K562 (cell line): Measurements from ENCODE around the gene SYF2. TPM values are rescaled to one million over a fixed set of nuclear protein-coding genes. Genes with fewer than 3 reads are reported as not detected.

ENCODE experiments used
- AFF4 ChIP-seq: sonication (generic); formaldehyde crosslinking; IDR thresholded peaks from 2 replicates; pipeline ENCODE4 v1.8.0; 2023; ENCODE audit warnings: mild to moderate bottlenecking, missing genetic modification reagents
- JUNB ChIP-seq: fragments of 450-650 bp; formaldehyde crosslinking; conservative IDR thresholded peaks from 2 replicates; pipeline ENCODE4 v1.4.0; 2020; ENCODE audit warnings: mild to moderate bottlenecking
- KLF1 ChIP-seq: fragments of 450-650 bp; IDR thresholded peaks from 2 replicates; pipeline ENCODE4 v1.6.1; 2016; ENCODE audit warnings: missing genetic modification characterization, missing compliant biosample characterization
- MTA3 ChIP-seq: fragments of 450-650 bp; formaldehyde crosslinking; IDR thresholded peaks from 2 replicates; pipeline ENCODE4 v1.6.1; 2017; ENCODE audit warnings: mild to moderate bottlenecking, borderline replicate concordance
- NBN ChIP-seq: fragments of 450-650 bp; IDR thresholded peaks from 2 replicates; pipeline ENCODE4 v1.6.1; 2016; ENCODE audit warnings: low read depth, mild to moderate bottlenecking
- NFE2L1 ChIP-seq: fragments of 450-650 bp; IDR thresholded peaks from 2 replicates; pipeline ENCODE4 v1.6.1; 2016; ENCODE audit warnings: missing genetic modification characterization, low read depth, mild to moderate bottlenecking, missing compliant biosample characterization, moderate library complexity, borderline replicate concordance
- REST ChIP-seq, 2 experiments: fragments of 450-650 bp; formaldehyde crosslinking in 1 of 2; IDR thresholded peaks; 2 replicates each; pipeline versions ENCODE4 v1.4.0 to v1.6.1; 2014 to 2020; ENCODE audit warnings: mild to moderate bottlenecking in 2 of 2, borderline replicate concordance in 1 of 2, low read depth in 1 of 2
- RFX7 ChIP-seq: fragments of 250-450 bp; sonication (Bioruptor Pico); IDR thresholded peaks from 2 replicates; pipeline ENCODE4 v1.5.1; 2021; ENCODE audit warnings: mild to moderate bottlenecking
- SIN3A ChIP-seq, 2 experiments: fragments of 150-350 bp in 1 of 2; IDR thresholded peaks; 2 replicates each; pipeline ENCODE4 v1.6.1; 2011 to 2016; ENCODE audit warnings: borderline replicate concordance in 2 of 2, low read depth in 2 of 2, low read length in 2 of 2, mild to moderate bottlenecking in 2 of 2, moderate library complexity in 2 of 2; ENCODE audit not compliant: control insufficient read depth in 1 of 2
- TEAD2 ChIP-seq: fragments of 450-650 bp; IDR thresholded peaks from 2 replicates; pipeline ENCODE4 v1.6.1; 2016; ENCODE audit warnings: missing genetic modification characterization, control low read depth, missing compliant biosample characterization
- ZNF121 ChIP-seq: sonication (generic); formaldehyde crosslinking; conservative IDR thresholded peaks from 2 replicates; pipeline ENCODE4 v1.8.0; 2022; ENCODE audit warnings: missing genetic modification reagents
- ZNF217 ChIP-seq: sonication (generic); formaldehyde crosslinking; IDR thresholded peaks from 2 replicates; pipeline ENCODE4 v1.8.0; 2022; ENCODE audit warnings: mild to moderate bottlenecking, missing genetic modification reagents
- ZNF444 ChIP-seq: fragments of 250-450 bp; sonication (Bioruptor Pico); IDR thresholded peaks from 2 replicates; pipeline ENCODE4 v1.4.0; 2020; ENCODE audit warnings: mild to moderate bottlenecking, moderate library complexity
- ZNF707 ChIP-seq: fragments of 250-450 bp; sonication (Bioruptor Pico); conservative IDR thresholded peaks from 2 replicates; pipeline ENCODE4 v1.8.0; 2022; ENCODE audit warnings: inconsistent platforms, mild to moderate bottlenecking, moderate library complexity
- polyA plus RNA-seq, 8 experiments: library from polyadenylated mRNA; depleted of rRNA in 4 of 8; stranded (reverse) in 5 of 8; unstranded in 3 of 8; fragments of >200 nt; fragmentation: Nextera tagmentation in 2 of 8; fragmentation: Illumina TruSeq in 1 of 8; extraction: Ambion mirVana in 2 of 8; extraction: Trizol in 1 of 8; gene quantifications; 2 replicates each; pipeline versions ENCODE4 v1.2.1 to v1.2.3, GENCODE V29; 2011 to 2014; ENCODE audit warnings: inconsistent platforms in 1 of 8, missing spikeins in 1 of 8
- total RNA-seq, 7 experiments: library from RNA; depleted of rRNA in 6 of 7; stranded (reverse); fragments of >200 nt in 6 of 7; fragmentation: Illumina TruSeq in 2 of 7; extraction: Trizol in 2 of 7; gene quantifications; 2 replicates each; pipeline versions ENCODE4 v1.2.1 to v1.2.3, GENCODE V29; 2011 to 2021; ENCODE audit warnings: low replicate concordance in 1 of 7

Gene SYF2
- total and polyA plus RNA-seq, 9 of the 15 experiments (the other 6 are each of a cell fraction or from before 2014, with no cell fraction given) = 20.9 to 69.0 (median 43.2) TPM

DNA sequence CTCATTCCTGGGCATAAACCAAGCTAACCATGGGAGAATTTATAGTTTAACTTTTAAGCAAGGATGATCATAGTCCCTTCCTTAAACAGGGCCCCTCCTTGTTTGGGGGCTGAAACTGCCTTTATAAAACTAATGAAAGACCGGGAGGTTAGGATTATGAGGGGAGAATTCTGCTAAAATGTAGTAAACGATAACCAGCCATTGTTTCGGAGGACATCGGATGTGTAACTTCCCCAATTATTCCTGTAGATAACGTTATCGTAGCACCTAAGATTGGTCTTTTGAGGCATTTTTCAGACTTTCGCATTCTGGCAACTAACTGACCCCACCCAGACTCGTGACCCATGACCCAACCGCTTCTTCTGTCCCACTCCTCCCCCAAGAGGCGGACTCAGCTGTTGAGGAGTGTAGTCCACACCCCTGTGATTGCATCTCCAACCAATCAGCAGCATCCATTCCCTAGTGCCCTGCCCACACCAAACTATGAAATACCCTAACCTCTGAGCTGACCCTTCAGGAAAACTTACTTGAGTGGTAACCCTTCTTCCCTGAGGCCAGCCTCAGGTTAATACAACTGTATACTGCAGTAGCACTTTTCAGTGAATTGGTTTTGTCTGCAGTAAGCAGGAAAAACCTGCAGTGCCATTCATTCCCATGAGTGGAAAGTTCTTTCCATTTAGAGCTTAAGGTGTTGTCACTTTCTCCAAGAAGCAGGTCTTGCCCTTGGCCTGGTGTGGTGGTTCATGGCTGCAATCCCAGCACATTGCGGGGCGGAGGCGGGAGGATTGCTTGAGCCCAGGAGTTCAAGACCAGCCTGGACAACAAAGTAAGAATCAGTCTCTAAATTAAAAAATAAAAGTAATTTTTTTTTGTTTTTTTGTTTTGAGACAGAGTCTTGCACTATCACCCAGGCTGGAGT is 823 bp upstream of the SYF2 start (continued):
- TF ChIP-seq REST (IDR thresholded peaks at IDR 0.05; ENCODE audit: borderline replicate concordance) (no peak), REST (CRISPR knock-in tag; IDR thresholded peaks at IDR 0.05; ENCODE audit: low read depth) (no peak), TEAD2 (tag) (no peak), ZNF707 (CRISPR knock-in tag) (no peak), SIN3A (IDR thresholded peaks at IDR 0.05; ENCODE audit: borderline replicate concordance in 2 of 2, control insufficient read depth in 1 of 2, low read depth in 2 of 2, low read length in 2 of 2) (peak in 1 of 2 experiments; percentile 95; a peak in 3 of 4 replicates), RFX7 (CRISPR knock-in tag) (peak; percentile 55), MTA3 (peak; percentile 83; the same call in 1 of the 2 replicates), JUNB (CRISPR knock-in tag) (no peak), ZNF121 (CRISPR knock-in tag) (no peak), NBN (peak; percentile 64; the same call in 1 of the 2 replicates), ZNF217 (no peak), NFE2L1 (tag) (no peak), AFF4 (CRISPR knock-in tag) (peak; percentile 95), ZNF444 (no peak), KLF1 (peak; percentile 96)
